HCT116 (cell line): ENCODE data around the gene DDOST. TPM values are rescaled to one million over a fixed set of nuclear protein-coding genes. Genes with fewer than 3 reads are reported as not detected.

Experiments
- ATAC-seq: fragments of 200-7000 bp; cut with Tn5 transposase; 2 replicates; pipeline ENCODE4 v1.9.1; 2020; ENCODE audit warnings: mild to moderate bottlenecking, moderate library complexity
- BruUV-seq: library from RNA; stranded (reverse); fragments of 400-500 nt; replicated peaks from 2 replicates; lab custom pipeline; 2021; lab: Mats Ljungman, UMichigan
- CTCF ChIA-PET: fragments of 300-600 bp; sonication (Branson Sonifier 250); formaldehyde crosslinking; loops from one replicate; lab custom pipeline; 2021; ENCODE audit warnings: antibody characterized with exemption; lab: Charles Lee
- POLR2A ChIA-PET: fragments of 300-600, 350-600 bp; sonication (Branson Sonifier 250); formaldehyde crosslinking; loops from one replicate; lab custom pipeline; 2021; ENCODE audit warnings: antibody characterized with exemption; lab: Charles Lee
- RAD21 ChIA-PET, 2 experiments: fragments of 300-600 bp; sonication (Branson Sonifier 250); formaldehyde crosslinking; loops; one replicate each; lab custom pipeline; 2023; ENCODE audit warnings: low total read pairs in 2 of 2; ENCODE audit not compliant: uncharacterized antibody in 2 of 2, unreplicated experiment in 2 of 2, low non-redundant PET in 1 of 2; lab: Charles Lee
- DNase-seq: peaks from one replicate; pipeline ENCODE4 v3.0.0-alpha.2; 2010; ENCODE audit warnings: low read depth, low spot score
- H2AFZ ChIP-seq: fragments of 200-600 bp; shearing (Covaris generic), sonication (generic); 2 replicates; pipeline ENCODE4 v1.6.1; 2017; ENCODE audit warnings: low read depth, mixed run types, mixed read lengths, antibody characterized with exemption, low read length; ENCODE audit not compliant: poor library complexity, severe bottlenecking
- H3K27ac ChIP-seq: 2 replicates; pipeline ENCODE4 v1.5.1; 2012; ENCODE audit warnings: low read depth, low read length
- H3K27me3 ChIP-seq: fragments of 200-600 bp; sonication (generic); 2 replicates; pipeline ENCODE4 v1.6.1; 2016; ENCODE audit warnings: mixed run types, low read length, mixed read lengths; ENCODE audit not compliant: insufficient read depth
- H3K36me3 ChIP-seq, 2 experiments: fragments of 200-500 bp in 1 of 2; fragments of 200-600 bp in 1 of 2; sonication (Bioruptor generic) in 1 of 2; sonication (generic) in 1 of 2; 2 replicates each; pipeline versions ENCODE4 v1.5.1 to v1.6.1; 2014 to 2016; ENCODE audit warnings: low read length in 2 of 2, inconsistent platforms in 1 of 2, mixed read lengths in 1 of 2, mixed run types in 1 of 2; ENCODE audit not compliant: insufficient read depth in 2 of 2, control insufficient read depth in 1 of 2
- H3K4me1 ChIP-seq, 2 experiments: fragments of 200-600 bp in 1 of 2; sonication (generic) in 1 of 2; 2 replicates each; pipeline versions ENCODE4 v1.5.1 to v1.6.1; 2012 to 2017; ENCODE audit warnings: low read length in 2 of 2, inconsistent platforms in 1 of 2, mild to moderate bottlenecking in 1 of 2, mixed read lengths in 1 of 2, mixed run types in 1 of 2, moderate library complexity in 1 of 2; ENCODE audit not compliant: insufficient read depth in 2 of 2, control insufficient read depth in 1 of 2
- H3K4me2 ChIP-seq: fragments of 200-600 bp; sonication (generic); 2 replicates; pipeline ENCODE4 v1.6.1; 2017; ENCODE audit warnings: mixed run types, low read length, mixed read lengths
- H3K4me3 ChIP-seq, 2 experiments: fragments of 200-600 bp in 1 of 2; sonication (generic) in 1 of 2; replicated peaks in 1 of 2; 2 replicates each; pipeline ENCODE4 v1.5.1; 2011 to 2016; ENCODE audit warnings: low read length in 2 of 2, control low read depth in 1 of 2, low read depth in 1 of 2, mild to moderate bottlenecking in 1 of 2, mixed read lengths in 1 of 2, mixed run types in 1 of 2
- H3K79me2 ChIP-seq: fragments of 200-600 bp; sonication (generic); 2 replicates; pipeline ENCODE4 v1.6.1; 2017; ENCODE audit warnings: mild to moderate bottlenecking, mixed run types, low read length, moderate library complexity, mixed read lengths; ENCODE audit not compliant: insufficient read depth
- H3K9ac ChIP-seq: fragments of 200-600 bp; sonication (generic); 2 replicates; pipeline ENCODE4 v1.6.1; 2016; ENCODE audit warnings: low read length, mixed read lengths
- H3K9me2 ChIP-seq: fragments of 200-600 bp; sonication (generic), shearing (Covaris generic); 2 replicates; pipeline ENCODE4 v1.6.1; 2017; ENCODE audit warnings: mixed run types, mild to moderate bottlenecking, moderate library complexity; ENCODE audit not compliant: insufficient read depth
- H3K9me3 ChIP-seq, 2 experiments: fragments of 200-500 bp in 1 of 2; fragments of 200-600 bp in 1 of 2; sonication (Bioruptor generic) in 1 of 2; sonication (generic) in 1 of 2; 2 replicates each; pipeline ENCODE4 v1.6.1; 2014 to 2017; ENCODE audit warnings: low read length in 2 of 2, mixed read lengths in 2 of 2, inconsistent platforms in 1 of 2, low read depth in 1 of 2, mild to moderate bottlenecking in 1 of 2, mixed run types in 1 of 2, moderate library complexity in 1 of 2; ENCODE audit not compliant: control insufficient read depth in 1 of 2, insufficient read depth in 1 of 2
- H4K20me1 ChIP-seq: fragments of 200-600 bp; sonication (generic), shearing (Covaris generic); 2 replicates; pipeline ENCODE4 v1.6.1; 2017; ENCODE audit warnings: mixed run types, mild to moderate bottlenecking, moderate library complexity; ENCODE audit not compliant: insufficient read depth
- EGR1 ChIP-seq: IDR thresholded peaks from 2 replicates; pipeline ENCODE4 v1.6.1; 2012; ENCODE audit warnings: low read depth
- ELF1 ChIP-seq: IDR thresholded peaks from 2 replicates; pipeline ENCODE4 v1.6.1; 2012; ENCODE audit warnings: low read depth, borderline replicate concordance
- EZH2phosphoT487 ChIP-seq: fragments of 200-600 bp; IDR thresholded peaks from 2 replicates; pipeline ENCODE4 v1.6.1; 2018; ENCODE audit warnings: antibody characterized with exemption, borderline replicate concordance
- FOSL1 ChIP-seq: IDR thresholded peaks from 2 replicates; pipeline ENCODE4 v1.6.1; 2012; ENCODE audit warnings: low read depth
- JUND ChIP-seq: IDR thresholded peaks from 2 replicates; pipeline ENCODE4 v1.6.1; 2012
- POLR2A ChIP-seq: IDR thresholded peaks from 2 replicates; pipeline ENCODE4 v1.7.0; 2011; ENCODE audit warnings: borderline replicate concordance; ENCODE audit not compliant: insufficient read depth, insufficient read length; ENCODE audit errors: extremely low read depth
- RAD21 ChIP-seq: IDR thresholded peaks from 2 replicates; pipeline ENCODE4 v1.6.1; 2012; ENCODE audit warnings: low read depth, mild to moderate bottlenecking
- SIN3A ChIP-seq: IDR thresholded peaks from 2 replicates; pipeline ENCODE4 v1.6.1; 2012; ENCODE audit warnings: low read depth
- YY1 ChIP-seq: IDR thresholded peaks from 2 replicates; pipeline ENCODE4 v1.6.1; 2011; ENCODE audit warnings: low read length, low read depth, moderate library complexity, mild to moderate bottlenecking; ENCODE audit not compliant: insufficient replicate concordance; ENCODE audit errors: extremely low read depth
- ZFX ChIP-seq: fragments of 450-650 bp; IDR thresholded peaks from 2 replicates; pipeline ENCODE4 v1.6.1; 2017
- intact Hi-C: fragments of 100-400 bp; cut with micrococcal nuclease; formaldehyde crosslinking; loops from 2 replicates; pipeline ENCODE4 v1.10.0; 2022
- total RNA-seq: library from RNA; stranded (reverse); gene quantifications from one replicate; pipeline ENCODE4 v1.2.1, GENCODE V29; 2021; ENCODE audit not compliant: unreplicated experiment
- TF ChIP-seq, protein P1 (sequence below), 3 experiments: fragments of 200-600 bp in 1 of 3; sonication (generic) in 1 of 3; IDR thresholded peaks in 2 of 3; conservative IDR thresholded peaks in 1 of 3; 2 replicates each; pipeline ENCODE4 v1.5.1; 2012 to 2017; ENCODE audit warnings: low read depth in 2 of 3, low read length in 2 of 3, antibody characterized with exemption in 1 of 3, borderline replicate concordance in 1 of 3, control low read depth in 1 of 3, mild to moderate bottlenecking in 1 of 3, mixed read lengths in 1 of 3, mixed run types in 1 of 3, moderate library complexity in 1 of 3; ENCODE audit not compliant: insufficient read depth in 1 of 3

Gene DDOST
- total RNA-seq, 1 experiment from 2014 or later: 387 TPM

DNA sequence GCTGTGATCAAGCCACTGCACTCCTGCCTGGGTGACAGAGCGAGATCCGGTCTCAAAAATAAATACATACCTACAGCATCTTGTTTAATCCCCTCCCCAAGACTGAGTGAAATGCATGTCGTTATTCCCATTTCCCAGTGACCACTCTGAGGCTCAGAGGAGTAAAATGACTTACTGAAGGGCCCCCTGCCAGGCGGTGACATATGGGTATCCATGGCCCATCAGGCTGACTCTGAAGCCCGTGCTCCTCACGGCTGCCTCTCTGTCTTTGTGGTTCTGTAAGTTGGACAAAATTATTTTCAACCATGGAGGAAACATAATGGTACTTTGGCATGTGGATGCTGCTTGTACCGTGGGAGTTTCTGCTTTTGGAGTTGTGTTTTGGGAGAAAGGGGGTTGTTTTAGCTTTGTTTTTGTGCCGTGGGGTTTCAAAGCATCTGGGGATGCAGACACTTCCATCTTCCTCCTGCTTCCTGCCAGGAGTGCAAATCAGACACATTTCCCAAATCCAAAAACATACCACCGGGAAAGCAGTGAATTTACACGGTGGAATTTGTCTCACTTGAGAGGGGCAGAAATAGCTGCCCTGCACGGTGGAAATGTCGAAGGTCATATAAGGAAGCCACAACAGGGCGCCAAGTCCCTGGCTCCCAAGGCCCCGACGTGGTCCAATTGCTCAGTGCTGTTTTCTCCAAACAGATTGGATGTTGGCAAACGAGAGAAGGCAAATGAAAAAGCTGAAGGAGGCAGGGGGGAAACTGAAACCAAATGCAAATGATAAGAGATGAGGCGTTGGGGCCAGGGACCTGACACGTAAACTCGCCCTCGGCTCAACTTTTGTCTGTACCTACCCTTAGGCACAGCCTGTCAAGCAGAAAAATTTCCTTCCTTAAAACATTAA is 45.0 kb downstream of the DDOST start:
- Histone ChIP-seq H3K4me1 (peaks cover 28 to 35% of the 10 kb centered on the region in 2 experiments), H3K79me2 (no peaks in the 10 kb centered on the region), H3K9me3 (no peaks in the 10 kb centered on the region), H4K20me1 (no peaks in the 10 kb centered on the region), H3K4me3 (no peak overlapping the region), H3K4me2 (no peak overlapping the region), H3K9ac (no peak overlapping the region), H3K9me2 (no peaks in the 10 kb centered on the region), H2AFZ (no peak overlapping the region), H3K27ac (no peak overlapping the region), H3K27me3 (no peaks in the 10 kb centered on the region), H3K36me3 (no peaks in the 10 kb centered on the region; a peak in 1 of 4 replicates)
- no TSS peak for BruUV-seq
- CTCF ChIA-PET: no interaction called here
- RAD21 ChIA-PET: no interaction called here
- TF ChIP-seq SIN3A (no peak), EZH2phosphoT487 (no peak), ZFX (no peak), POLR2A (no peak), JUND (no peak), ELF1 (no peak), RAD21 (no peak), FOSL1 (no peak), EGR1 (no peak), YY1 (no peak)
- TF ChIP-seq, protein P1, sequence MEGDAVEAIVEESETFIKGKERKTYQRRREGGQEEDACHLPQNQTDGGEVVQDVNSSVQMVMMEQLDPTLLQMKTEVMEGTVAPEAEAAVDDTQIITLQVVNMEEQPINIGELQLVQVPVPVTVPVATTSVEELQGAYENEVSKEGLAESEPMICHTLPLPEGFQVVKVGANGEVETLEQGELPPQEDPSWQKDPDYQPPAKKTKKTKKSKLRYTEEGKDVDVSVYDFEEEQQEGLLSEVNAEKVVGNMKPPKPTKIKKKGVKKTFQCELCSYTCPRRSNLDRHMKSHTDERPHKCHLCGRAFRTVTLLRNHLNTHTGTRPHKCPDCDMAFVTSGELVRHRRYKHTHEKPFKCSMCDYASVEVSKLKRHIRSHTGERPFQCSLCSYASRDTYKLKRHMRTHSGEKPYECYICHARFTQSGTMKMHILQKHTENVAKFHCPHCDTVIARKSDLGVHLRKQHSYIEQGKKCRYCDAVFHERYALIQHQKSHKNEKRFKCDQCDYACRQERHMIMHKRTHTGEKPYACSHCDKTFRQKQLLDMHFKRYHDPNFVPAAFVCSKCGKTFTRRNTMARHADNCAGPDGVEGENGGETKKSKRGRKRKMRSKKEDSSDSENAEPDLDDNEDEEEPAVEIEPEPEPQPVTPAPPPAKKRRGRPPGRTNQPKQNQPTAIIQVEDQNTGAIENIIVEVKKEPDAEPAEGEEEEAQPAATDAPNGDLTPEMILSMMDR (IDR thresholded peaks at IDR 0.05 in 2 of 3, conservative IDR thresholded peaks at IDR 0.05 in 1 of 3; ENCODE audit: borderline replicate concordance in 1 of 3, insufficient read depth in 1 of 3, low read depth in 2 of 3, low read length in 2 of 3): no peak
- ATAC-seq (no peak), DNase-seq (no peak)
- intact Hi-C loops: no loop called here
- POLR2A ChIA-PET: no interaction called here
